Loucy (cell line): ENCODE results near the gene DCK.

ENCODE experiments used
- H2AFZ ChIP-seq: fragments of 200-600 bp; sonication (generic); 2 replicates; pipeline ENCODE4 v1.6.0; 2016; ENCODE audit warnings: antibody characterized with exemption, mild to moderate bottlenecking, low read length, moderate library complexity
- H3F3A ChIP-seq: fragments of 200-600 bp; 2 replicates; pipeline ENCODE4 v1.6.0; 2016; ENCODE audit warnings: antibody characterized with exemption, low read depth, mild to moderate bottlenecking
- H3K27me3 ChIP-seq: fragments of 200-600 bp; sonication (generic); 2 replicates; pipeline ENCODE4 v1.6.1; 2014; ENCODE audit warnings: low read length, mild to moderate bottlenecking; ENCODE audit not compliant: insufficient read depth, poor library complexity, severe bottlenecking
- H3K36me3 ChIP-seq: fragments of 200-600 bp; sonication (generic); 2 replicates; pipeline ENCODE4 v1.6.1; 2016; ENCODE audit warnings: low read length; ENCODE audit not compliant: insufficient read depth
- H3K4me1 ChIP-seq: fragments of 200-600 bp; sonication (generic); 2 replicates; pipeline ENCODE4 v1.5.1; 2014; ENCODE audit warnings: low read length, mild to moderate bottlenecking; ENCODE audit not compliant: insufficient read depth, poor library complexity, severe bottlenecking
- H3K4me2 ChIP-seq: fragments of 200-600 bp; sonication (generic); 2 replicates; pipeline ENCODE4 v1.6.0; 2014; ENCODE audit warnings: antibody characterized with exemption, low read length, low read depth, mild to moderate bottlenecking; ENCODE audit not compliant: poor library complexity, severe bottlenecking
- H3K4me3 ChIP-seq: fragments of 200-600 bp; sonication (generic); 2 replicates; pipeline ENCODE4 v1.5.1; 2014; ENCODE audit warnings: low read length, mild to moderate bottlenecking, mixed read lengths; ENCODE audit not compliant: poor library complexity, severe bottlenecking
- H3K79me2 ChIP-seq: fragments of 200-600 bp; sonication (generic); 2 replicates; pipeline ENCODE4 v1.6.1; 2014; ENCODE audit warnings: low read length; ENCODE audit not compliant: insufficient read depth
- H3K9ac ChIP-seq: fragments of 200-600 bp; sonication (generic); 2 replicates; pipeline ENCODE4 v1.6.0; 2014; ENCODE audit warnings: mild to moderate bottlenecking, low read depth, low read length, moderate library complexity; ENCODE audit not compliant: poor library complexity, severe bottlenecking
- H3K9me2 ChIP-seq: fragments of 200-600 bp; sonication (generic); replicated peaks from 2 replicates; pipeline ENCODE4 v1.6.1; 2016; ENCODE audit warnings: low read depth, low read length, mixed read lengths
- H3K9me3 ChIP-seq: fragments of 200-600 bp; sonication (generic); 2 replicates; pipeline ENCODE4 v1.6.1; 2014; ENCODE audit warnings: mild to moderate bottlenecking, antibody characterized with exemption, low read length, low read depth; ENCODE audit not compliant: insufficient read depth
- H4K20me1 ChIP-seq: fragments of 200-600 bp; sonication (generic); 2 replicates; pipeline ENCODE4 v1.6.0; 2014; ENCODE audit warnings: antibody characterized with exemption, low read length, mild to moderate bottlenecking; ENCODE audit not compliant: insufficient read depth, poor library complexity, severe bottlenecking
- EZH2phosphoT487 ChIP-seq: fragments of 200-600 bp; IDR thresholded peaks from 2 replicates; pipeline ENCODE4 v1.6.1; 2018; ENCODE audit warnings: antibody characterized with exemption, mild to moderate bottlenecking, moderate library complexity, borderline replicate concordance
- TF ChIP-seq, protein P1 (sequence below): fragments of 200-600 bp; sonication (generic); conservative IDR thresholded peaks from 2 replicates; pipeline ENCODE4 v1.5.1; 2014; ENCODE audit warnings: mild to moderate bottlenecking, antibody characterized with exemption, low read length

DCK gene

DNA sequence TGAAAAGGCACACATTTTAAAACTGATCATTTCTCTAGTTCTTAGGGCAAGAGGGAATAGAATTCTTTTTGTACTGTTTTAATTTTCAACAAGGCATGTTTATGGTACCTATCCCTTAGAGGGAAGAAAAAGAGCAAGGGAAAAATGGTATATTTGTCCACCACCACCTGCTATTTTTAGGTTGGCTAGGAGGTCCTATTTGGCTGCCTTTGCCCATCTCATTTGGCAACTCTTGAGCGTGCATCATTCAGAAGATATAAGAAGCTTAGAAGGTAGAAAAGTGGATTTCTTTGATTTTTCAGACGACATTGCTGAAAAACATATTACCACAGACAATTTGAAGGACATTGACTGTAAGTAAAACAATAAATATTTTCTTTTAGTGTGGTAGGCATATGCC, 69.0 kb downstream of the DCK start:
- Histone ChIP-seq H3F3A (no peaks in the 10 kb centered on the region), H3K9ac (no peak overlapping the region)
- TF ChIP-seq, protein P1, sequence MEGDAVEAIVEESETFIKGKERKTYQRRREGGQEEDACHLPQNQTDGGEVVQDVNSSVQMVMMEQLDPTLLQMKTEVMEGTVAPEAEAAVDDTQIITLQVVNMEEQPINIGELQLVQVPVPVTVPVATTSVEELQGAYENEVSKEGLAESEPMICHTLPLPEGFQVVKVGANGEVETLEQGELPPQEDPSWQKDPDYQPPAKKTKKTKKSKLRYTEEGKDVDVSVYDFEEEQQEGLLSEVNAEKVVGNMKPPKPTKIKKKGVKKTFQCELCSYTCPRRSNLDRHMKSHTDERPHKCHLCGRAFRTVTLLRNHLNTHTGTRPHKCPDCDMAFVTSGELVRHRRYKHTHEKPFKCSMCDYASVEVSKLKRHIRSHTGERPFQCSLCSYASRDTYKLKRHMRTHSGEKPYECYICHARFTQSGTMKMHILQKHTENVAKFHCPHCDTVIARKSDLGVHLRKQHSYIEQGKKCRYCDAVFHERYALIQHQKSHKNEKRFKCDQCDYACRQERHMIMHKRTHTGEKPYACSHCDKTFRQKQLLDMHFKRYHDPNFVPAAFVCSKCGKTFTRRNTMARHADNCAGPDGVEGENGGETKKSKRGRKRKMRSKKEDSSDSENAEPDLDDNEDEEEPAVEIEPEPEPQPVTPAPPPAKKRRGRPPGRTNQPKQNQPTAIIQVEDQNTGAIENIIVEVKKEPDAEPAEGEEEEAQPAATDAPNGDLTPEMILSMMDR = no peak
- no peak for TF ChIP-seq EZH2phosphoT487

DNA sequence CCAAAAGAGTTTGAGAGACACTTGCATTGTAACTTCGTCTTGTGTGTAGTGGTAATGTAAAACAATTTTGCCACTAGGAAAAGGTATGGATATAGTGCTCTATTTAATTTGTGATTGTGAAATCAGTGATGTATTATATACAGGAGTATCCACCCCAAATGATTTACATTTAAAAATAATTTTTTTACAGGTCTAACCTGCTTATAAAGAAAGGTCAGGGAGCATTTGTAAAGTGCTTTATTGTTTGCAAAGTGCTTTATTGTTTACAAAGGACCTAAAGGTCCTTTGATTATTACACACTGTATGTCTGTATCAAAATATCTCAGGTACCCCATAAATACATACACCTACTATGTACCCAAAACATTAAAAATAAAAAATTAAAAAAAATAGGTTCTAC, 70.3 kb downstream of the DCK start:
- no peak overlapping the region for H3K4me2 ChIP-seq
- TF ChIP-seq EZH2phosphoT487 = no peak
- TF ChIP-seq, protein P1 = no peak
- no peak overlapping the region for H3K4me3 ChIP-seq
- H3K79me2 ChIP-seq = no peaks in the 10 kb centered on the region
- no peaks in the 10 kb centered on the region for H3K27me3 ChIP-seq
- H3F3A ChIP-seq = no peaks in the 10 kb centered on the region
- no peaks in the 10 kb centered on the region for H4K20me1 ChIP-seq
- no peaks in the 10 kb centered on the region for H3K4me1 ChIP-seq
- no peak overlapping the region for H2AFZ ChIP-seq
- no peak overlapping the region for H3K9ac ChIP-seq
- H3K9me3 ChIP-seq = no peaks in the 10 kb centered on the region
- no peaks in the 10 kb centered on the region for H3K9me2 ChIP-seq
- H3K36me3 ChIP-seq = no peaks in the 10 kb centered on the region

More for the DNA sequence above, 69.0 kb downstream of the DCK start:
- H3K9me2 ChIP-seq = no peaks in the 10 kb centered on the region
- H4K20me1 ChIP-seq = no peaks in the 10 kb centered on the region
- H2AFZ ChIP-seq = no peak overlapping the region
- no peaks in the 10 kb centered on the region for H3K9me3 ChIP-seq
- H3K27me3 ChIP-seq = no peaks in the 10 kb centered on the region
- H3K4me3 ChIP-seq = no peak overlapping the region
- H3K79me2 ChIP-seq = no peaks in the 10 kb centered on the region
- H3K4me2 ChIP-seq = no peak overlapping the region
- no peaks in the 10 kb centered on the region for H3K36me3 ChIP-seq
- H3K4me1 ChIP-seq = no peaks in the 10 kb centered on the region

DNA sequence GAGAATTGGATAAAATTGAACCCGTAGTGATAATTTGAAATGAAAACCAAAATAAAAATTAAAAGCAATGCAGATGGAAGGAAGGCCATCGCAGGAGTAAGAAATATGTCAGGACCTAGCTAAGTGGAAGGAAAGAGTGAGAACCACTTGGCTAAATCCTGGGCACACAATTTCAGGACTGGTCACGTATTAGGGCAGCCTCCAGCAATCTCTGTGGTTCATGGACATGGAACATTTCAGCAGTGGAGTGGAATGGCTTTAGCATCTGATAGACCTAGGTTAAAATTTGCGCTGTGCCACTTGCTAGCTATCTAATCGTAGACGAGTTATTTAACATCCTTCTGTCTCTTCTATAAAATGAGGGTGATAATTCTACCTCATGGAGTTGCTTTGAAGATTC, 71.1 kb downstream of the DCK start:
- no peak for TF ChIP-seq EZH2phosphoT487
- TF ChIP-seq, protein P1 = no peak
- Histone ChIP-seq H3K4me1 (no peaks in the 10 kb centered on the region), H3K79me2 (no peaks in the 10 kb centered on the region), H3K4me3 (no peak overlapping the region), H3K9me3 (no peaks in the 10 kb centered on the region), H3K36me3 (no peaks in the 10 kb centered on the region), H3K27me3 (no peaks in the 10 kb centered on the region), H3K4me2 (no peak overlapping the region), H2AFZ (no peak overlapping the region), H4K20me1 (no peaks in the 10 kb centered on the region), H3K9me2 (no peaks in the 10 kb centered on the region), H3F3A (no peaks in the 10 kb centered on the region), H3K9ac (no peak overlapping the region)
